ENCODE data around the gene OGDH. TPM values are rescaled to one million over a fixed set of nuclear protein-coding genes. Genes with fewer than 3 reads are reported as not detected.

Gene OGDH
- total and polyA plus RNA-seq, 4 donors, result 10.8 to 71.2 (median 41.2) TPM

DNA sequence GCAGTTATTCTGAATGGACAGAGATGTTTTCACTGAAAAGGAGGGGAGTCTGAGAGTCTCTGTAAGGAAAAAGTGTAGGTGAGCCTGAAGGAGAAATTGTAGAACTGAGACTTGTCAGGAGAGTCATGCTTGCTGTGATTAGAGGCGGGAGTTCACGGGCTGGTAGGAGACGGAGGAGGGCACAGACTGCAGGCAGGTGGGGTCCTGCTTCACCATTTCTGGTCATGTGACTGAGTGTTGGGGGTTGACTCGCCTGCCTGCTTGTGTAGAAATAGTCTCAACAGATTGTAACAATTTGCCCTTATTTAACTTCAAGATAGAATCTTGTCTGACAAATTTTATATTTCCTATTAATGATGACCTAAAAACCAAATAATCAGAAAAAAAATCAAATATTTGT, 70.3 kb downstream of the OGDH start:
- H3K27ac ChIP-seq (ENCODE audit: low read depth in 1 of 2, low read length in 2 of 2), result no peak overlapping the region
- no peak overlapping the region for H3K9ac ChIP-seq (ENCODE audit: low read depth in 1 of 2, low read length in 2 of 2)
- DNase-seq (ENCODE audit: low spot score), result no peak
- no peaks in the 10 kb centered on the region for H3K9me3 ChIP-seq (ENCODE audit: control insufficient read depth in 4 of 4, low read length in 3 of 4)
- H3K36me3 ChIP-seq (ENCODE audit: control insufficient read depth in 4 of 4, insufficient read depth in 3 of 4, low read depth in 1 of 4, low read length in 3 of 4), result peaks cover 4 to 35% (median 12%) of the 10 kb centered on the region in 4 donors
- no peaks in the 10 kb centered on the region for H3K27me3 ChIP-seq (ENCODE audit: control insufficient read depth in 4 of 4, insufficient read depth in 4 of 4, low read length in 3 of 4)
- H3K4me3 ChIP-seq (ENCODE audit: low read depth in 1 of 3, low read length in 3 of 3), result no peak overlapping the region
- WGBS, result 98% methylated on average over 4 of the region's 4 CpGs
- peaks cover 10 to 25% (median 23%) of the 10 kb centered on the region in 4 donors for H3K4me1 ChIP-seq (ENCODE audit: control insufficient read depth in 4 of 4, insufficient read depth in 4 of 4, low read length in 3 of 4)
- TF ChIP-seq GABPA (IDR thresholded peaks at IDR 0.05 in 1 of 2, conservative IDR thresholded peaks at IDR 0.05 in 1 of 2), result no peak
- no peak for TF ChIP-seq HNF4G (IDR thresholded peaks at IDR 0.05)

DNA sequence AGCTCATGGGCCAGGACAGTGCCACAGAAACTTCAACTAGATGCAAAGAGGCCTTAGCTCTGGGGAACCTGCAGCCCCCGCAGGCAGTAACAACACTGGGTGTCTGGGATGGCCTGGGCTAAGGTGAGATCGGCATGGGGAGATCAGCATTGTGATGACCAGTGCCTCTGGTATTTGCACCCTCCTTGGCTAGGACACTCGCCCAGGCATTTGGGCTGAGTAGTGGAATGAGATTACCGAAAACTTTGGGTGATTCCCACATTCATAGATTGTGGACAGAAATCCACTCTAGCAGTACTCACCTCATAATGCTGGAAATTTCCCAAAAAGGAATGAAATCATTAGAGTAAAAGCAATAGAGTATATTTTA, 71.7 kb downstream of the OGDH start:
- peak overlapping the region; percentile 64 to 78 for H3K27ac ChIP-seq (ENCODE audit: low read depth in 1 of 2, low read length in 2 of 2)
- peaks cover 4 to 37% (median 13%) of the 10 kb centered on the region in 4 donors for H3K36me3 ChIP-seq (ENCODE audit: control insufficient read depth in 4 of 4, insufficient read depth in 3 of 4, low read depth in 1 of 4, low read length in 3 of 4)
- no peak overlapping the region for H3K4me3 ChIP-seq (ENCODE audit: low read depth in 1 of 3, low read length in 3 of 3)
- no peaks in the 10 kb centered on the region for H3K9me3 ChIP-seq (ENCODE audit: control insufficient read depth in 4 of 4, low read length in 3 of 4)
- TF ChIP-seq RAD21 (IDR thresholded peaks at IDR 0.05), result no peak
- TF ChIP-seq ATF3 (IDR thresholded peaks at IDR 0.05), result no peak
- no peak for TF ChIP-seq EGR1 (IDR thresholded peaks at IDR 0.05; ENCODE audit: low read depth in 2 of 2)
- TF ChIP-seq, protein P1, sequence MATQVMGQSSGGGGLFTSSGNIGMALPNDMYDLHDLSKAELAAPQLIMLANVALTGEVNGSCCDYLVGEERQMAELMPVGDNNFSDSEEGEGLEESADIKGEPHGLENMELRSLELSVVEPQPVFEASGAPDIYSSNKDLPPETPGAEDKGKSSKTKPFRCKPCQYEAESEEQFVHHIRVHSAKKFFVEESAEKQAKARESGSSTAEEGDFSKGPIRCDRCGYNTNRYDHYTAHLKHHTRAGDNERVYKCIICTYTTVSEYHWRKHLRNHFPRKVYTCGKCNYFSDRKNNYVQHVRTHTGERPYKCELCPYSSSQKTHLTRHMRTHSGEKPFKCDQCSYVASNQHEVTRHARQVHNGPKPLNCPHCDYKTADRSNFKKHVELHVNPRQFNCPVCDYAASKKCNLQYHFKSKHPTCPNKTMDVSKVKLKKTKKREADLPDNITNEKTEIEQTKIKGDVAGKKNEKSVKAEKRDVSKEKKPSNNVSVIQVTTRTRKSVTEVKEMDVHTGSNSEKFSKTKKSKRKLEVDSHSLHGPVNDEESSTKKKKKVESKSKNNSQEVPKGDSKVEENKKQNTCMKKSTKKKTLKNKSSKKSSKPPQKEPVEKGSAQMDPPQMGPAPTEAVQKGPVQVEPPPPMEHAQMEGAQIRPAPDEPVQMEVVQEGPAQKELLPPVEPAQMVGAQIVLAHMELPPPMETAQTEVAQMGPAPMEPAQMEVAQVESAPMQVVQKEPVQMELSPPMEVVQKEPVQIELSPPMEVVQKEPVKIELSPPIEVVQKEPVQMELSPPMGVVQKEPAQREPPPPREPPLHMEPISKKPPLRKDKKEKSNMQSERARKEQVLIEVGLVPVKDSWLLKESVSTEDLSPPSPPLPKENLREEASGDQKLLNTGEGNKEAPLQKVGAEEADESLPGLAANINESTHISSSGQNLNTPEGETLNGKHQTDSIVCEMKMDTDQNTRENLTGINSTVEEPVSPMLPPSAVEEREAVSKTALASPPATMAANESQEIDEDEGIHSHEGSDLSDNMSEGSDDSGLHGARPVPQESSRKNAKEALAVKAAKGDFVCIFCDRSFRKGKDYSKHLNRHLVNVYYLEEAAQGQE (IDR thresholded peaks at IDR 0.05), result no peak
- TF ChIP-seq HNF4A (conservative IDR thresholded peaks at IDR 0.05), result no peak
- WGBS, result 90% methylated on average over 4 of the region's 4 CpGs
- DNase-seq (ENCODE audit: low spot score), result no peak
- H3K4me1 ChIP-seq (ENCODE audit: control insufficient read depth in 4 of 4, insufficient read depth in 4 of 4, low read length in 3 of 4), result peaks cover 10 to 25% (median 23%) of the 10 kb centered on the region in 4 donors
- H3K9ac ChIP-seq (ENCODE audit: low read depth in 1 of 2, low read length in 2 of 2), result no peak overlapping the region
- no peaks in the 10 kb centered on the region for H3K27me3 ChIP-seq (ENCODE audit: control insufficient read depth in 4 of 4, insufficient read depth in 4 of 4, low read length in 3 of 4)

DNA sequence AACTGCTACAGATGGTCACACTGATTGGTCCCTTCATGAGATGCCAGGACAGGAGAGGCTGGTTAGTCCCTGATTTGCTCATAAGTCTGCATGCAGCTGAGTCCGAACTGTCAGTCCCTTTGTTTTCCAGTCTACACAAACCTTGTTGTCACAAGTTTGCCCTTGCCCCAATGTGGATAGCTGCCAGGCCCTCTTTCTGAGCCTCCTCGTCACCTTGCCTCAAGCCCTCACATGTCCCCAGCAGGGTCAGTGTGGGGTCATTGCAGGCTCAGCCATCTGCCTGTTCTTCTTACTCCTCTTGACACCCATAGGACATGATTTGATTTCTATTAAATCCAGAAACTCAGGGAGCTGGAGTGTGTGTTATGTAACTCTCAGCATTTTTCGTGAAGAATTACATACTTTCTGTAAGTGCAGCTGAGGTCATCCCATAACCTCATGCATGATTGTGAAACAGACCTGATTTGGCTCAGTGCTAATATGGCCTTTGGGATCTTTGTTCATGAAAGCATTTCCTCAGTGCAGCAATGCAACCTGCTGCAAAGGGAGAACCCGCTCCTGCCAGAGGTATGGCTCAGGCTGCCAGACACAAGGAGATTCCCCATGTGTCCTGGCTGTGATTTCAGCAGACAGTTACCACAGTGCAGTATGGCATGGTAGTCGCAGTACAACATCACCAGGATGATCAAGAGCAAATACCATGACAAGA, 72.2 kb downstream of the OGDH start:
- Histone ChIP-seq H3K4me3 (ENCODE audit: low read depth in 1 of 3, low read length in 3 of 3) (no peak overlapping the region), H3K4me1 (ENCODE audit: control insufficient read depth in 4 of 4, insufficient read depth in 4 of 4, low read length in 3 of 4) (peaks cover 10 to 25% (median 23%) of the 10 kb centered on the region in 4 donors), H3K9me3 (ENCODE audit: control insufficient read depth in 4 of 4, low read length in 3 of 4) (no peaks in the 10 kb centered on the region), H3K36me3 (ENCODE audit: control insufficient read depth in 4 of 4, insufficient read depth in 3 of 4, low read depth in 1 of 4, low read length in 3 of 4) (peaks cover 4 to 34% (median 12%) of the 10 kb centered on the region in 4 donors), H3K27ac (ENCODE audit: low read depth in 1 of 2, low read length in 2 of 2) (peak overlapping the region; percentile 64 to 78), H3K9ac (ENCODE audit: low read depth in 1 of 2, low read length in 2 of 2) (no peak overlapping the region), H3K27me3 (ENCODE audit: control insufficient read depth in 4 of 4, insufficient read depth in 4 of 4, low read length in 3 of 4) (no peaks in the 10 kb centered on the region)
- 40% methylated on average over 5 of the region's 5 CpGs for WGBS
- TF ChIP-seq, protein P2, sequence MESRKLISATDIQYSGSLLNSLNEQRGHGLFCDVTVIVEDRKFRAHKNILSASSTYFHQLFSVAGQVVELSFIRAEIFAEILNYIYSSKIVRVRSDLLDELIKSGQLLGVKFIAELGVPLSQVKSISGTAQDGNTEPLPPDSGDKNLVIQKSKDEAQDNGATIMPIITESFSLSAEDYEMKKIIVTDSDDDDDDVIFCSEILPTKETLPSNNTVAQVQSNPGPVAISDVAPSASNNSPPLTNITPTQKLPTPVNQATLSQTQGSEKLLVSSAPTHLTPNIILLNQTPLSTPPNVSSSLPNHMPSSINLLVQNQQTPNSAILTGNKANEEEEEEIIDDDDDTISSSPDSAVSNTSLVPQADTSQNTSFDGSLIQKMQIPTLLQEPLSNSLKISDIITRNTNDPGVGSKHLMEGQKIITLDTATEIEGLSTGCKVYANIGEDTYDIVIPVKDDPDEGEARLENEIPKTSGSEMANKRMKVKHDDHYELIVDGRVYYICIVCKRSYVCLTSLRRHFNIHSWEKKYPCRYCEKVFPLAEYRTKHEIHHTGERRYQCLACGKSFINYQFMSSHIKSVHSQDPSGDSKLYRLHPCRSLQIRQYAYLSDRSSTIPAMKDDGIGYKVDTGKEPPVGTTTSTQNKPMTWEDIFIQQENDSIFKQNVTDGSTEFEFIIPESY (IDR thresholded peaks at IDR 0.05), result no peak
- peak; percentile 86 for TF ChIP-seq ATF3 (IDR thresholded peaks at IDR 0.05)
- peak; percentile 79 for TF ChIP-seq YY1 (IDR thresholded peaks at IDR 0.05)
- TF ChIP-seq SP1 (IDR thresholded peaks at IDR 0.05), result peak; percentile 79
- no peak for TF ChIP-seq HNF4G (IDR thresholded peaks at IDR 0.05)
- TF ChIP-seq GABPA (IDR thresholded peaks at IDR 0.05 in 1 of 2, conservative IDR thresholded peaks at IDR 0.05 in 1 of 2), result no peak
- peak; percentile 24 for TF ChIP-seq FOXA2 (IDR thresholded peaks at IDR 0.05)
- TF ChIP-seq EGR1 (IDR thresholded peaks at IDR 0.05; ENCODE audit: low read depth in 2 of 2), result no peak
- peak; percentile 86 to 87 for TF ChIP-seq JUND (IDR thresholded peaks at IDR 0.05)
- TF ChIP-seq RAD21 (IDR thresholded peaks at IDR 0.05), result peak; percentile 53 to 63
- peak; percentile 98 to 99 for TF ChIP-seq RXRA (IDR thresholded peaks at IDR 0.05)
- peak; percentile 68 for TF ChIP-seq NR2F2 (IDR thresholded peaks at IDR 0.05)
- peak; percentile 76 to 84 for TF ChIP-seq HNF4A (conservative IDR thresholded peaks at IDR 0.05)
- DNase-seq (ENCODE audit: low spot score), result no peak
